GM21360 (cell line): Measurements from ENCODE around the gene EPB41L2.
"Not testable (repeated sequence)": the region's sequence is repeated elsewhere in the genome, so short reads cannot be mapped to it uniquely, and the experiment has no call there.

Experiments used
- ATAC-seq: cut with Tn5 transposase; IDR thresholded peaks from one replicate; pipeline ENCODE4 v1.9.1; 2021; ENCODE audit warnings: mild to moderate bottlenecking, moderate library complexity; ENCODE audit not compliant: unreplicated experiment

EPB41L2 gene

DNA sequence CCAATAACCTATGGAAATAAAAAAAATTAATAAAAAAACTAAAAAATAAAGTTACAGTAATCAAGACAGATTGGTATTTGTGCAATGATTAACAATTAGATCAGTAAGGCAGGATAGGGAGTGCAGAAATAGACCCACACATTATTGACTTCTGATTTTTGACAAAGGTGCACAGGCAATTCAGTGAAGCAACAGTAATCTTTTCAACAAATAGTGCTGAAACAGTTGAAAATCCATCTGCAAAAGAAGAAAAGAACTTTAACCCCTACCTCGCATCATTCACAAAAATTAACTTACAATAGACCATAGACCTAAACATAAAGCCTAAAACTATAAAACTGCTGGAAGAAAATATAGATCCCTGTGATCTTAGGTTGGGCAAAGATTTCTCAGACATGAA, 240.3 kb downstream of the EPB41L2 start:
- ATAC-seq = no peak

DNA sequence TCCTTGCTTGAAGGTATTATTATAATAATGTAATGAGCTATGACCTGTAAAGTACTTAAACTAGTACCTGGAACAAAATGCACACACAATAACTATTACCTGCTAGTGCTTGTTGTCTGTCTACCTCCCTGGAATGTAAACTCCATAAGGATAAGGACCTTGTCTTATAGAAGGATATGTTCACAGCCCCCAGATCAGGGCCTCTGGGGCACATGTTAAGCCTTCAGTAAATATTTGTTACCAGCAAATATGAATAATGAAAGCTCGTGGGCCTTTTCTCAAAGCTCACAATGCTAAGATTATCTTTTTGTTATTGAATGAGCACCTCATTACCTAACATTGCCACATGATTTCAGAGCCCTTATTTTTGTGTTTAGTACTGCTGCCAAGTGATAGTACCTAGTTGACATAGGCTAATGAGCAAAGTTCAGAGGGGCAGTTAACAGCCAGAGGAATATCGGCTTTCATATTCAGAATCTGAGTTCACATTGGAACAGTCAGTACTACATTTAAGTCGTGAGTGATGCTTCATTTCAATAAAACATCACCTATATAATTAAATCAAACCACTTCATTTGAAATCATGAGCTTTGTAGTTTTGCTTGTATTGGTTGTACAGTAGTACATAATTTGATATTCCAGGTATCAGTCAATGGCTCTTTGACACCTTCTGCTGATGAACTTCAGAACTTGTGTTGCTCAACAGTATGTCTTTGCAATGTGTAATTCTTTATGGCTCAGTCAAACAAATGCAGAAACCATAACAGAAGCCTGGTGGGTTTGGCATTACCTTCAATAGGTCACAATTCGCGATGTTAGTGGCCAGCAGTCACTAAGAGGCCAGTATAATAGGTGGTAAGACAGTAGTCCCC, 247.6 kb downstream of the EPB41L2 start:
- ATAC-seq = no peak

- ATAC-seq = no peak
Observed at GRCh38 chr6:130814506-130814905, 248.5 kb downstream of the EPB41L2 start.

DNA sequence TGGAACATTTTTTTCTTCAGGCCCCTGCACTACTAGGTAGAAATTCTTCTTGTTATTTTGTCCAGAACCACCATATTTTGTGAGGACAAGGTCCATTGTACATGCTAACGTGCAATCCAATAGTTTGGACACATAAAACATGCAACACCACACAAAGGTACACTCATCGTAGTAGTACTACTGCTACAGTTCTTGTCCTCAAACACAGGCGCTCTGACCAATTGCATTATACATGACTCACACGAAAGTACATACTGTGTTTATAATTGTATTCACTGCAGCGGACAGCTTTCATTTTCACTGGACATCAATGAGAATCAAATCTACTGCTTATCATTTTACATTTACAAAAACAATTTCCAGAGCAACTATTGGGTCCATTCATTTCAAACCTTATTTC, 251.1 kb downstream of the EPB41L2 start:
- ATAC-seq = no peak

DNA sequence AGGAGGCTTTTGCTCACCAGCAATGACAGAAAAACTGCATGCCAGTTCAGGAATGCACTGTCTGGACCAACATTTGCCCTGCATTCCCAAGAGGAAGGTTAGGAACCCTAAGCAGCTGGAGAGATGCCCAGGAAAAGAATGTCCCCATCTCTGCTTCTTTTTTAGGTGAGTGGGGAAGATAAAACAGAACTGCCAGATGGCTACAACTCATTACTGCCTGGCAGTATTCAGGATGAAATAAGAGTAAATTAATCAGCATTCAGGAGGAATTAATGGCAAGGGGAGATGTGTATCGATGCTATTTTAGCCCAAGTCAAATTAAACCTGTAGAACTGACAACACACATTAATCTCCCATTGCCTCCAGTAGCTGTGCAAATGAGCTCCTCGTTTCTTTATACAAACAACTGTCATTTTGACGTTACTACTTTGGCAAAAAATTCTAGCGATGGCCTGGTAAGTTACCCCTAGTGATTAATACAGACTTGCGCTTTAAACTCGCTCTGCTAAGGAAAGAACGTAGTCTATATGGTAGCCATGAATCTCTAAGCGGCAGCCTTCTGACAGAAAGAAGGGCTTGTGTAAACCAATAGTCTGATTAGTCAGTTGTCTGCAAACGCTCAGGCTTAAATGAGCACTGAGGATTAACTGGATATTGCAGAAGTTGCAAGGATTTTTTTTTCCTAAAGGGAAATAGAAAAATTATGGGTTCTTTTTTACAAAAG, 252.6 kb downstream of the EPB41L2 start:
- no peak for ATAC-seq

DNA sequence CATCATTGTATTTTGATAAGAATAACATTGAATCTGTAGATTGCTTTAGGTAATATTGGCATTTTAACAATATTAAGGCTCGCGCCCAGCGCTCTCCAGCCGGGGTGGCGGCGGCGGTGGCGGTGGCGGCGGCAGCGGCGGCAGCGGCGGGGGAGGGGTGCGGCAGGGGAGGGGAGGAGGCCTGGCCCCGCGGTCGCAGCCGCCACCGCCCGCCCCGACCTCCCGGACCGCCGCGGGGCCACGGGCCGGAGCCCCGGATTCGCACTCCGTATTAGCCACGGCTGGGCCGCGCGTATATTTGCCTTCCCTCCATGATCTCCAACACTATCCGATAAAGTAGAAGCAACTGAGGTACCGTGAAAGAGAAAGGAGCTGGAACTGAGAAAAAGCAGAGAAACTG, 261.7 kb downstream of the EPB41L2 start:
- ATAC-seq = not testable (repeated sequence)

GRCh38 chr6:130797061-130797460, 266.0 kb downstream of the EPB41L2 start:
- no peak for ATAC-seq

DNA sequence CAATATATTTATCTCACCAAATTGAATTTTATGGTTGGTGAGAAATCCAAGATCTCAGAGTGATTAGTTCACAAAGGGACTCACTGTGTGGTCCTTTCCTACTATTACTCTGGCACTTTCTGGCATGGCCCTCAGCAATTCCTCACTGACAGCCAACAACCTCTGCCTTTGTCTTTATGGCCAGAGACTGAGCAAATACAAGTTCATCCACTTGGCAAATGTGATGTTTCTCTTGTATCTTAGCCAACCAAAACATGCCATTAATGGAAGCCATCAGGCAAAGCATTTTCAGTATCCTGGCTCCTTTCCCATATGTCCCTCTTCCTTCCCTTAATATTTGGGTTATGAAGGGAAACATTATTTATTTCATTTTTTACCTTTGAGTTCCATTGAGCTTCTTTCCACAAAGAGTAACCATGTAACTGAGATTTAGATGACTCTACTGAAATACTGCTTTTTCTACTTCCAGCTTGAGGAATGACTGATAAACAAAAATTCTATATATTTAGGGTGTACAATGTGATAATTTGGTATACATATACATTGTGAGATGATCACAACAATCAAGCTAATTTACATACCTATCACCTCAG, 266.6 kb downstream of the EPB41L2 start:
- no peak for ATAC-seq

- no peak for ATAC-seq
Observed at GRCh38 chr6:130794738-130795137, 268.3 kb downstream of the EPB41L2 start.

DNA sequence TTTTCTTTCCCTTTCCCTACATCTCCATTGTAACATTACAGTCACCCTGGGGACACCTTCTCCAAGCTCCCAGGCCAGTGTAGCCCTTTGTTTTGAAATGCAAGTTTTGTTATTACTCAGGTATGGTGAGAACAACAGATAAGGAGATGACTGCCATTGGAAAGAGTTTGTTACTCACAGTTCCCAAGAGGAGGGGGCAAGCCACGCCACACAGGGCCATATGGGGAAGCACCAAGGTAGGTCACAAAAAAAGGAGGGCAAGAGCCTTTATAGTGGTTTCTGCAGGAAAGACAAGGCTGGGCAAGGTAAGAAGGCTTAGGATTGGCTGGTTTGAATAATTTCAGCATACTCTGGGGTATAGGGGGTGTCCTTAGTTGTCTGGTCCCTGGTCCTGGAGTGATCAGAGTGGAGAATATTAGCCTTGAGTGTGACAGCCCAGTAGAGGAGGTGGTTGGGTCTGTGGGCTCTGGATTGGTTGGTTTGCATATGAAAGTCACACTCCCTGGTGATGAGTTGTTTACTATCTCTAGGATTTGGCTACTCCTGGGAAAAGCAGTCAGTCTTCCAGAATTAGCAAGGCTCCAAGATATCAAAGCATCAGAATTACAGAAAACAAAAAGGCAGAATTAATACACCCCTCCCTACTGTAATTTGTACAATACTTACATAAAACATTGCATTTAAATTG, 268.9 kb downstream of the EPB41L2 start:
- no peak for ATAC-seq
